HepG2 (cell line): ENCODE data around the gene VCP. TPM values are rescaled to one million over a fixed set of nuclear protein-coding genes. Genes with fewer than 3 reads are reported as not detected.
A peak's percentile ranks its signal among the peaks of the same experiment; 100 is the strongest.

ENCODE experiments used
- JDP2 ChIP-seq: sonication (generic); formaldehyde crosslinking; IDR thresholded peaks from 2 replicates; pipeline ENCODE4 v1.8.1; 2022; ENCODE audit warnings: missing genetic modification reagents, borderline replicate concordance
- NCOA2 ChIP-seq: sonication (generic); formaldehyde crosslinking; IDR thresholded peaks from 2 replicates; pipeline ENCODE4 v1.8.0; 2022; ENCODE audit warnings: inconsistent platforms
- NKX3-1 ChIP-seq: sonication (generic); formaldehyde crosslinking; IDR thresholded peaks from 2 replicates; pipeline ENCODE4 v1.5.0; 2020; ENCODE audit warnings: missing genetic modification reagents
- SNRNP70 ChIP-seq: fragments of 200-400 bp; formaldehyde crosslinking; IDR thresholded peaks from 2 replicates; pipeline ENCODE4 v1.6.1; 2017; ENCODE audit warnings: mild to moderate bottlenecking, low read depth, low read length, moderate library complexity
- TCF7 ChIP-seq: sonication (generic); IDR thresholded peaks from 2 replicates; pipeline ENCODE4 v1.6.1; 2016; ENCODE audit warnings: antibody characterized with exemption, low read depth
- ZBTB20 ChIP-seq: sonication (generic); formaldehyde crosslinking; IDR thresholded peaks from 2 replicates; pipeline ENCODE4 v1.8.1; 2023; ENCODE audit warnings: missing genetic modification reagents, low read depth, mild to moderate bottlenecking, borderline replicate concordance
- ZFP36L1 ChIP-seq: sonication (generic); formaldehyde crosslinking; IDR thresholded peaks from 2 replicates; pipeline ENCODE4 v1.8.0; 2022; ENCODE audit warnings: mild to moderate bottlenecking, missing genetic modification reagents, moderate library complexity
- ZFYVE20 ChIP-seq: sonication (generic); formaldehyde crosslinking; IDR thresholded peaks from 2 replicates; pipeline ENCODE4 v1.8.0; 2023; ENCODE audit warnings: low read depth, mild to moderate bottlenecking, moderate library complexity, missing genetic modification reagents, borderline replicate concordance
- ZNF260 ChIP-seq: sonication (generic); formaldehyde crosslinking; IDR thresholded peaks from 2 replicates; pipeline ENCODE4 v1.4.0; 2020; ENCODE audit warnings: missing genetic modification reagents, low read depth, mild to moderate bottlenecking, borderline replicate concordance
- ZSCAN21 ChIP-seq: sonication (generic); formaldehyde crosslinking; IDR thresholded peaks from 2 replicates; pipeline ENCODE4 v1.8.0; 2022; ENCODE audit warnings: mild to moderate bottlenecking, missing genetic modification reagents, moderate library complexity, borderline replicate concordance
- polyA plus RNA-seq, 8 experiments: library from polyadenylated mRNA; depleted of rRNA in 3 of 8; stranded (reverse) in 7 of 8; unstranded in 1 of 8; fragments of >200 nt; fragmentation: Illumina TruSeq in 4 of 8; extraction: Trizol in 4 of 8; gene quantifications; 2 replicates each; pipeline versions ENCODE4 v1.2.1 to v1.2.3, GENCODE V29; 2011 to 2016; ENCODE audit warnings: low read depth in 4 of 8, missing spikeins in 1 of 8, mixed read lengths in 1 of 8; ENCODE audit not compliant: insufficient read depth in 1 of 8
- total RNA-seq, 5 experiments: library from RNA; depleted of rRNA; stranded (reverse); fragments of >200 nt; fragmentation: Illumina TruSeq; extraction: Trizol; gene quantifications; 2 replicates each; pipeline ENCODE4 v1.2.3, GENCODE V29; 2016; ENCODE audit warnings: low read depth in 1 of 5
- TF ChIP-seq, protein P1 (sequence below): sonication (generic); formaldehyde crosslinking; conservative IDR thresholded peaks from 2 replicates; pipeline ENCODE4 v1.8.0; 2022; ENCODE audit warnings: missing genetic modification reagents
- TF ChIP-seq, protein P2 (sequence below): sonication (generic); formaldehyde crosslinking; conservative IDR thresholded peaks from 2 replicates; pipeline ENCODE4 v1.8.1; 2023; ENCODE audit warnings: missing genetic modification reagents
- TF ChIP-seq, protein P3 (sequence below): sonication (generic); formaldehyde crosslinking; IDR thresholded peaks from 2 replicates; pipeline ENCODE4 v1.5.1; 2020; ENCODE audit warnings: mild to moderate bottlenecking, missing genetic modification reagents, borderline replicate concordance
- TF ChIP-seq, protein P4 (sequence below), 2 experiments: sonication (generic) in 1 of 2; formaldehyde crosslinking in 1 of 2; IDR thresholded peaks; 2 replicates each; pipeline versions ENCODE4 v1.5.1 to v1.6.1; 2011 to 2020; ENCODE audit warnings: borderline replicate concordance in 1 of 2, low read depth in 1 of 2, low read length in 1 of 2, mild to moderate bottlenecking in 1 of 2, missing genetic modification reagents in 1 of 2, moderate library complexity in 1 of 2
- TF ChIP-seq, protein P5 (sequence below): sonication (generic); formaldehyde crosslinking; IDR thresholded peaks from 2 replicates; pipeline ENCODE4 v1.5.0; 2020; ENCODE audit warnings: missing genetic modification reagents, mild to moderate bottlenecking, borderline replicate concordance

The VCP gene
- total and polyA plus RNA-seq, 2 of the 13 experiments (the other 11 are each of a cell fraction or from before 2014, with no cell fraction given): 143 to 391 TPM

DNA sequence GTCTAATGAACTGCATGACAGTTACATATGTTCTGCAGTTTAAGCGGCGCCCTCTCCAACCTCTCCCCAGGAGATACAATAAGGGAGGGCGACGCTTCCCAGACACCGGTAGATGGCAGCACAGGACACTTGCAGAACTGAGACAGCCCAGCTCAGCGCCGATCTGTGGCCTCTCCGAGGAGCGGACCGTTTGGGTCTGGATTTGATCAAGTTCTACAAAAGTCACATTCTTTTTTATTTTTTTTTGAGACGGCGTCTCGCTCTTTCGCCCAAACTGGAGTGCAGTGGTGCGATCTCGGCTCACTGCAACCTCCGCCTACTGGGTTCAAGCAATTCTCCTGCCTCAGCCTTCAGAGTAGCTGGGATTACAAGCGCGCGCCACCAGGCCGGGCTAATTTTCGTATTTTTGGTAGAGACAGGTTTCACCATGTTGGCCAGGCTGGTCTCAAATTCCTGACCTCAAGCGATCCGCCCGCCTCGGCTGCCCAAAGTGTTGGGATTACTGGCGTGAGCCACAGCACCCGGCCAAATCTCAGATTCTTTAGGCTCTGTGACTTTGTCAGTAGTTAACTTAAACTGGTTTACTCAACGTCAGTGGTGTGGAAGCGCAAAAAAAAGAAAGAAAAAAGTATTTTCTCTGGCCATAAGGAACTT lies 44.6 kb upstream of the VCP start (continued):
- TF ChIP-seq, protein P1, sequence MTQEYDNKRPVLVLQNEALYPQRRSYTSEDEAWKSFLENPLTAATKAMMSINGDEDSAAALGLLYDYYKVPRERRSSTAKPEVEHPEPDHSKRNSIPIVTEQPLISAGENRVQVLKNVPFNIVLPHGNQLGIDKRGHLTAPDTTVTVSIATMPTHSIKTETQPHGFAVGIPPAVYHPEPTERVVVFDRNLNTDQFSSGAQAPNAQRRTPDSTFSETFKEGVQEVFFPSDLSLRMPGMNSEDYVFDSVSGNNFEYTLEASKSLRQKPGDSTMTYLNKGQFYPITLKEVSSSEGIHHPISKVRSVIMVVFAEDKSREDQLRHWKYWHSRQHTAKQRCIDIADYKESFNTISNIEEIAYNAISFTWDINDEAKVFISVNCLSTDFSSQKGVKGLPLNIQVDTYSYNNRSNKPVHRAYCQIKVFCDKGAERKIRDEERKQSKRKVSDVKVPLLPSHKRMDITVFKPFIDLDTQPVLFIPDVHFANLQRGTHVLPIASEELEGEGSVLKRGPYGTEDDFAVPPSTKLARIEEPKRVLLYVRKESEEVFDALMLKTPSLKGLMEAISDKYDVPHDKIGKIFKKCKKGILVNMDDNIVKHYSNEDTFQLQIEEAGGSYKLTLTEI (CRISPR knock-in tag): no peak
- TF ChIP-seq SNRNP70 (no peak), ZFYVE20 (CRISPR knock-in tag) (no peak), NKX3-1 (no peak), NCOA2 (CRISPR knock-in tag) (0 out of 2 replicates have a peak, but pooled peaks have one; percentile 8), TCF7 (no peak), ZBTB20 (CRISPR knock-in tag) (no peak), ZSCAN21 (CRISPR knock-in tag) (no peak), ZFP36L1 (CRISPR knock-in tag) (no peak), JDP2 (no peak), ZNF260 (CRISPR knock-in tag) (no peak)
- TF ChIP-seq, protein P2, sequence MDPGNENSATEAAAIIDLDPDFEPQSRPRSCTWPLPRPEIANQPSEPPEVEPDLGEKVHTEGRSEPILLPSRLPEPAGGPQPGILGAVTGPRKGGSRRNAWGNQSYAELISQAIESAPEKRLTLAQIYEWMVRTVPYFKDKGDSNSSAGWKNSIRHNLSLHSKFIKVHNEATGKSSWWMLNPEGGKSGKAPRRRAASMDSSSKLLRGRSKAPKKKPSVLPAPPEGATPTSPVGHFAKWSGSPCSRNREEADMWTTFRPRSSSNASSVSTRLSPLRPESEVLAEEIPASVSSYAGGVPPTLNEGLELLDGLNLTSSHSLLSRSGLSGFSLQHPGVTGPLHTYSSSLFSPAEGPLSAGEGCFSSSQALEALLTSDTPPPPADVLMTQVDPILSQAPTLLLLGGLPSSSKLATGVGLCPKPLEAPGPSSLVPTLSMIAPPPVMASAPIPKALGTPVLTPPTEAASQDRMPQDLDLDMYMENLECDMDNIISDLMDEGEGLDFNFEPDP (CRISPR knock-in tag): no peak
- TF ChIP-seq, protein P3, sequence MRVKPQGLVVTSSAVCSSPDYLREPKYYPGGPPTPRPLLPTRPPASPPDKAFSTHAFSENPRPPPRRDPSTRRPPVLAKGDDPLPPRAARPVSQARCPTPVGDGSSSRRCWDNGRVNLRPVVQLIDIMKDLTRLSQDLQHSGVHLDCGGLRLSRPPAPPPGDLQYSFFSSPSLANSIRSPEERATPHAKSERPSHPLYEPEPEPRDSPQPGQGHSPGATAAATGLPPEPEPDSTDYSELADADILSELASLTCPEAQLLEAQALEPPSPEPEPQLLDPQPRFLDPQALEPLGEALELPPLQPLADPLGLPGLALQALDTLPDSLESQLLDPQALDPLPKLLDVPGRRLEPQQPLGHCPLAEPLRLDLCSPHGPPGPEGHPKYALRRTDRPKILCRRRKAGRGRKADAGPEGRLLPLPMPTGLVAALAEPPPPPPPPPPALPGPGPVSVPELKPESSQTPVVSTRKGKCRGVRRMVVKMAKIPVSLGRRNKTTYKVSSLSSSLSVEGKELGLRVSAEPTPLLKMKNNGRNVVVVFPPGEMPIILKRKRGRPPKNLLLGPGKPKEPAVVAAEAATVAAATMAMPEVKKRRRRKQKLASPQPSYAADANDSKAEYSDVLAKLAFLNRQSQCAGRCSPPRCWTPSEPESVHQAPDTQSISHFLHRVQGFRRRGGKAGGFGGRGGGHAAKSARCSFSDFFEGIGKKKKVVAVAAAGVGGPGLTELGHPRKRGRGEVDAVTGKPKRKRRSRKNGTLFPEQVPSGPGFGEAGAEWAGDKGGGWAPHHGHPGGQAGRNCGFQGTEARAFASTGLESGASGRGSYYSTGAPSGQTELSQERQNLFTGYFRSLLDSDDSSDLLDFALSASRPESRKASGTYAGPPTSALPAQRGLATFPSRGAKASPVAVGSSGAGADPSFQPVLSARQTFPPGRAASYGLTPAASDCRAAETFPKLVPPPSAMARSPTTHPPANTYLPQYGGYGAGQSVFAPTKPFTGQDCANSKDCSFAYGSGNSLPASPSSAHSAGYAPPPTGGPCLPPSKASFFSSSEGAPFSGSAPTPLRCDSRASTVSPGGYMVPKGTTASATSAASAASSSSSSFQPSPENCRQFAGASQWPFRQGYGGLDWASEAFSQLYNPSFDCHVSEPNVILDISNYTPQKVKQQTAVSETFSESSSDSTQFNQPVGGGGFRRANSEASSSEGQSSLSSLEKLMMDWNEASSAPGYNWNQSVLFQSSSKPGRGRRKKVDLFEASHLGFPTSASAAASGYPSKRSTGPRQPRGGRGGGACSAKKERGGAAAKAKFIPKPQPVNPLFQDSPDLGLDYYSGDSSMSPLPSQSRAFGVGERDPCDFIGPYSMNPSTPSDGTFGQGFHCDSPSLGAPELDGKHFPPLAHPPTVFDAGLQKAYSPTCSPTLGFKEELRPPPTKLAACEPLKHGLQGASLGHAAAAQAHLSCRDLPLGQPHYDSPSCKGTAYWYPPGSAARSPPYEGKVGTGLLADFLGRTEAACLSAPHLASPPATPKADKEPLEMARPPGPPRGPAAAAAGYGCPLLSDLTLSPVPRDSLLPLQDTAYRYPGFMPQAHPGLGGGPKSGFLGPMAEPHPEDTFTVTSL (CRISPR knock-in tag): 0 out of 2 replicates have a peak, but pooled peaks have one; percentile 16
- TF ChIP-seq, protein P4, sequence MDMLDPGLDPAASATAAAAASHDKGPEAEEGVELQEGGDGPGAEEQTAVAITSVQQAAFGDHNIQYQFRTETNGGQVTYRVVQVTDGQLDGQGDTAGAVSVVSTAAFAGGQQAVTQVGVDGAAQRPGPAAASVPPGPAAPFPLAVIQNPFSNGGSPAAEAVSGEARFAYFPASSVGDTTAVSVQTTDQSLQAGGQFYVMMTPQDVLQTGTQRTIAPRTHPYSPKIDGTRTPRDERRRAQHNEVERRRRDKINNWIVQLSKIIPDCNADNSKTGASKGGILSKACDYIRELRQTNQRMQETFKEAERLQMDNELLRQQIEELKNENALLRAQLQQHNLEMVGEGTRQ (IDR thresholded peaks at IDR 0.05; ENCODE audit: low read depth, low read length): no peak
- TF ChIP-seq, protein P4 (CRISPR knock-in tag; IDR thresholded peaks at IDR 0.05; ENCODE audit: borderline replicate concordance): no peak
- TF ChIP-seq, protein P5, sequence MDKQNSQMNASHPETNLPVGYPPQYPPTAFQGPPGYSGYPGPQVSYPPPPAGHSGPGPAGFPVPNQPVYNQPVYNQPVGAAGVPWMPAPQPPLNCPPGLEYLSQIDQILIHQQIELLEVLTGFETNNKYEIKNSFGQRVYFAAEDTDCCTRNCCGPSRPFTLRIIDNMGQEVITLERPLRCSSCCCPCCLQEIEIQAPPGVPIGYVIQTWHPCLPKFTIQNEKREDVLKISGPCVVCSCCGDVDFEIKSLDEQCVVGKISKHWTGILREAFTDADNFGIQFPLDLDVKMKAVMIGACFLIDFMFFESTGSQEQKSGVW (CRISPR knock-in tag): no peak
